ENCODE data around the gene CDH3. TPM values are rescaled to one million over a fixed set of nuclear protein-coding genes. Genes with fewer than 3 reads are reported as not detected.

The CDH3 gene
- total and polyA plus RNA-seq, 2 of the 13 experiments (the other 11 are each of a cell fraction or from before 2014, with no cell fraction given): 0.11 TPM; not detected in 1

- FAIRE-seq (no peak), DNase-seq (ENCODE audit: low spot score) (no peak), ATAC-seq (no peak)
- WGBS (ENCODE audit: low lambda C conversion rate): 77% methylated on average over 12 of the region's 12 CpGs
- in situ Hi-C loops (cut with HindIII; ENCODE audit: extremely low pct_ligation_motif_present, low pct_unique_long_range_greater_than_20kb) (no loop called here), intact Hi-C loops (cut with micrococcal nuclease; ENCODE audit: unreplicated experiment) (loop anchor here (5.0 kb wide), 1 partner anchor 1764 kb away; no protein-coding TSS in a partner anchor)
- peaks cover 91% of the 10 kb centered on the region for H3K4me1 ChIP-seq (ENCODE audit: insufficient read depth, low read length)
- H4K20me1 ChIP-seq (ENCODE audit: insufficient read depth, low read length): no peaks in the 10 kb centered on the region
- no peak for TF ChIP-seq ZNF567 (CRISPR knock-in tag; IDR thresholded peaks at IDR 0.05; ENCODE audit: borderline replicate concordance)
- 0 out of 2 replicates have a peak, but pooled peaks have one; percentile 8 for TF ChIP-seq MEIS1 (CRISPR knock-in tag; IDR thresholded peaks at IDR 0.05; ENCODE audit: borderline replicate concordance)
- TF ChIP-seq ZNF790 (CRISPR knock-in tag; IDR thresholded peaks at IDR 0.05; ENCODE audit: borderline replicate concordance): no peak
- TF ChIP-seq ZNF770 (CRISPR knock-in tag; IDR thresholded peaks at IDR 0.05): peak; percentile 80; the same call in 1 of the 2 replicates
- TF ChIP-seq ZNF460 (CRISPR knock-in tag; IDR thresholded peaks at IDR 0.05; ENCODE audit: borderline replicate concordance): peak; percentile 40; the same call in 1 of the 2 replicates
- no peak for TF ChIP-seq RORA (CRISPR knock-in tag; IDR thresholded peaks at IDR 0.05)
- no peak for TF ChIP-seq USF2 (IDR thresholded peaks at IDR 0.05; ENCODE audit: low read depth, low read length)
- TF ChIP-seq USF2 (CRISPR knock-in tag; IDR thresholded peaks at IDR 0.05; ENCODE audit: borderline replicate concordance): no peak
- no peak for TF ChIP-seq CREB1 (IDR thresholded peaks at IDR 0.05)
- no peak for TF ChIP-seq CREB1 (CRISPR knock-in tag; IDR thresholded peaks at IDR 0.05)
- POLR2A ChIA-PET: interaction anchor here (7.0 kb wide), 1 partner anchor 56 kb away, joined by 134 read pairs; no protein-coding TSS in a partner anchor
- H3K4me2 ChIP-seq (ENCODE audit: low read depth, low read length): 0 out of 2 replicates have a peak overlapping the region, but pooled peaks have one; percentile 86
- H3K27me3 ChIP-seq (ENCODE audit: control insufficient read depth in 1 of 2, insufficient read depth in 2 of 2, low read length in 2 of 2): peaks cover 1 to 26% of the 10 kb centered on the region in 2 experiments; a peak in 3 of 5 replicates
- H3K27ac ChIP-seq (ENCODE audit: extremely low read length, insufficient read depth, low read length): no peak overlapping the region
- no peak overlapping the region for H3K4me3 ChIP-seq (replicated peaks in 1 of 3; ENCODE audit: insufficient read depth in 1 of 3, low read depth in 2 of 3, low read length in 3 of 3)
- no peaks in the 10 kb centered on the region for H3K79me2 ChIP-seq (ENCODE audit: insufficient read depth, low read length)
- H3K36me3 ChIP-seq (replicated peaks in 1 of 2; ENCODE audit: control insufficient read depth in 1 of 2, insufficient read depth in 2 of 2, low read length in 2 of 2): no peaks in the 10 kb centered on the region
- H3K9ac ChIP-seq (ENCODE audit: insufficient read depth, low read depth, low read length): no peak overlapping the region
- BruUV-seq (replicated peaks): no TSS peak
- CTCF ChIA-PET (ENCODE audit: low intra/inter-chr PET ratio, low total read pairs): no interaction called here
- H2AFZ ChIP-seq (ENCODE audit: low read length): no peak overlapping the region
- H3K9me3 ChIP-seq (ENCODE audit: low read length): no peaks in the 10 kb centered on the region
Measured at GRCh38 chr16:68736561-68736960, 91.5 kb downstream of the CDH3 start.
